ENCODE results near the gene MYRF.

The MYRF gene

GRCh38 chr11:61815790-61816735 is 63.6 kb downstream of the MYRF start:
- H3K36me3 ChIP-seq (ENCODE audit: insufficient read depth, low read length), result peaks cover 27% of the 10 kb centered on the region; the same call in 1 of the 2 replicates
- H3K9ac ChIP-seq (ENCODE audit: low read depth, low read length, poor library complexity, severe bottlenecking), result peak overlapping the region; percentile 100
- no peak overlapping the region; the same call in 1 of the 2 replicates for H2AFZ ChIP-seq (ENCODE audit: low read length)
- no peaks in the 10 kb centered on the region for H3K9me2 ChIP-seq (replicated peaks; ENCODE audit: low read depth, low read length)
- 0 out of 2 replicates have a peak, but pooled peaks cover 9% of the 10 kb centered on the region for H3F3A ChIP-seq (ENCODE audit: low read depth)
- no peak for TF ChIP-seq EZH2phosphoT487 (IDR thresholded peaks at IDR 0.05; ENCODE audit: borderline replicate concordance)
- TF ChIP-seq CTCF (conservative IDR thresholded peaks at IDR 0.05; ENCODE audit: low read length), result no peak
- peak overlapping the region; percentile 99 for H3K4me2 ChIP-seq (ENCODE audit: low read depth, low read length, poor library complexity, severe bottlenecking)
- peak overlapping the region; percentile 93 for H3K4me3 ChIP-seq (ENCODE audit: low read length, poor library complexity, severe bottlenecking)
- H4K20me1 ChIP-seq (ENCODE audit: insufficient read depth, low read length, poor library complexity, severe bottlenecking), result peaks cover 22% of the 10 kb centered on the region
- peaks cover 14% of the 10 kb centered on the region for H3K27me3 ChIP-seq (ENCODE audit: insufficient read depth, low read length, poor library complexity, severe bottlenecking)
- peaks cover 23% of the 10 kb centered on the region for H3K4me1 ChIP-seq (ENCODE audit: insufficient read depth, low read length, poor library complexity, severe bottlenecking)
- no peaks in the 10 kb centered on the region for H3K9me3 ChIP-seq (ENCODE audit: insufficient read depth, low read depth, low read length)
- peaks cover 76% of the 10 kb centered on the region for H3K79me2 ChIP-seq (ENCODE audit: insufficient read depth, low read length)

- TF ChIP-seq EZH2phosphoT487 (IDR thresholded peaks at IDR 0.05; ENCODE audit: borderline replicate concordance) (no peak), CTCF (conservative IDR thresholded peaks at IDR 0.05; ENCODE audit: low read length) (peak; percentile 55)
- Histone ChIP-seq H3K9ac (ENCODE audit: low read depth, low read length, poor library complexity, severe bottlenecking) (peak within 1 kb of the TSS; percentile 100), H3K4me3 (ENCODE audit: low read length, poor library complexity, severe bottlenecking) (peak within 1 kb of the TSS; percentile 93), H3K4me1 (ENCODE audit: insufficient read depth, low read length, poor library complexity, severe bottlenecking) (peaks cover 23% of the 10 kb centered on the region), H3F3A (ENCODE audit: low read depth) (0 out of 2 replicates have a peak, but pooled peaks cover 9% of the 10 kb centered on the region), H3K9me3 (ENCODE audit: insufficient read depth, low read depth, low read length) (no peaks in the 10 kb centered on the region), H3K27me3 (ENCODE audit: insufficient read depth, low read length, poor library complexity, severe bottlenecking) (peaks cover 14% of the 10 kb centered on the region), H4K20me1 (ENCODE audit: insufficient read depth, low read length, poor library complexity, severe bottlenecking) (peaks cover 22% of the 10 kb centered on the region), H3K79me2 (ENCODE audit: insufficient read depth, low read length) (peaks cover 74% of the 10 kb centered on the region), H3K9me2 (replicated peaks; ENCODE audit: low read depth, low read length) (no peaks in the 10 kb centered on the region), H3K4me2 (ENCODE audit: low read depth, low read length, poor library complexity, severe bottlenecking) (peak within 1 kb of the TSS; percentile 99), H3K36me3 (ENCODE audit: insufficient read depth, low read length) (peaks cover 19% of the 10 kb centered on the region; the same call in 1 of the 2 replicates), H2AFZ (ENCODE audit: low read length) (no peak within 1 kb of the TSS; the same call in 1 of the 2 replicates)
These were observed 64.5 kb downstream of the MYRF start, which contains the start of gene FADS1 for GRCh38 chr11:61816736-61817455. FADS1 (minus strand) TSS chr11:61817003; CDS start chr11:61816929, 74 bp downstream.

- Histone ChIP-seq H3K9me2 (replicated peaks; ENCODE audit: low read depth, low read length) (no peaks in the 10 kb centered on the region), H3K27me3 (ENCODE audit: insufficient read depth, low read length, poor library complexity, severe bottlenecking) (peaks cover 14% of the 10 kb centered on the region), H3K9ac (ENCODE audit: low read depth, low read length, poor library complexity, severe bottlenecking) (peak overlapping the region; percentile 100), H3K36me3 (ENCODE audit: insufficient read depth, low read length) (peaks cover 12% of the 10 kb centered on the region; the same call in 1 of the 2 replicates), H3K79me2 (ENCODE audit: insufficient read depth, low read length) (peaks cover 67% of the 10 kb centered on the region), H3K4me3 (ENCODE audit: low read length, poor library complexity, severe bottlenecking) (peak overlapping the region; percentile 93), H3K4me1 (ENCODE audit: insufficient read depth, low read length, poor library complexity, severe bottlenecking) (peaks cover 23% of the 10 kb centered on the region), H4K20me1 (ENCODE audit: insufficient read depth, low read length, poor library complexity, severe bottlenecking) (peaks cover 22% of the 10 kb centered on the region), H3F3A (ENCODE audit: low read depth) (0 out of 2 replicates have a peak, but pooled peaks cover 9% of the 10 kb centered on the region), H3K9me3 (ENCODE audit: insufficient read depth, low read depth, low read length) (no peaks in the 10 kb centered on the region), H3K4me2 (ENCODE audit: low read depth, low read length, poor library complexity, severe bottlenecking) (peak overlapping the region; percentile 99), H2AFZ (ENCODE audit: low read length) (no peak overlapping the region)
- TF ChIP-seq CTCF (conservative IDR thresholded peaks at IDR 0.05; ENCODE audit: low read length) (no peak), EZH2phosphoT487 (IDR thresholded peaks at IDR 0.05; ENCODE audit: borderline replicate concordance) (no peak)
These were observed 65.2 kb downstream of the MYRF start for GRCh38 chr11:61817471-61818202.
